Neural crest cell (in vitro differentiated cells): Measurements from ENCODE around the gene KCNG4. TPM values are rescaled to one million over a fixed set of nuclear protein-coding genes. Genes with fewer than 3 reads are reported as not detected.
"Not testable (repeated sequence)": the region's sequence is repeated elsewhere in the genome, so short reads cannot be mapped to it uniquely, and the experiment has no call there.

Source experiments
- DNase-seq: peaks from one replicate; pipeline ENCODE4 v3.0.0; 2021; ENCODE audit warnings: low read depth, mixed read lengths, low spot score
- H3K27ac Mint-ChIP-seq: one replicate; pipeline ENCODE4 v1.8.0; 2021; ENCODE audit warnings: mild to moderate bottlenecking, mixed read lengths; ENCODE audit not compliant: unreplicated experiment
- H3K27me3 Mint-ChIP-seq: 2 replicates; pipeline ENCODE4 v1.8.0; 2021; ENCODE audit warnings: low read depth, mild to moderate bottlenecking, mixed read lengths
- H3K36me3 Mint-ChIP-seq: 2 replicates; pipeline ENCODE4 v1.8.0; 2021; ENCODE audit warnings: low read depth, mild to moderate bottlenecking, mixed read lengths
- H3K4me1 Mint-ChIP-seq: 2 replicates; pipeline ENCODE4 v1.8.0; 2021; ENCODE audit warnings: mixed read lengths
- H3K4me3 Mint-ChIP-seq: one replicate; pipeline ENCODE4 v1.8.0; 2021; ENCODE audit warnings: mild to moderate bottlenecking, mixed read lengths
- H3K9me3 Mint-ChIP-seq: 2 replicates; pipeline ENCODE4 v1.8.0; 2021; ENCODE audit warnings: mixed read lengths
- CTCF ChIP-seq: fragments of 200-600 bp; sonication (generic); conservative IDR thresholded peaks from 2 replicates; pipeline ENCODE4 v1.5.0; 2021; ENCODE audit warnings: antibody characterized with exemption, mild to moderate bottlenecking
- total RNA-seq: library from RNA; stranded (reverse); gene quantifications from 2 replicates; pipeline ENCODE4 v1.2.1, GENCODE V29; 2021

KCNG4 gene
- total RNA-seq, 1 donor from 2014 or later, result not detected

GRCh38 chr16:84209989-84210388, 29.8 kb downstream of the KCNG4 start:
- no peak overlapping the region for H3K4me3 Mint-ChIP-seq
- H3K36me3 Mint-ChIP-seq, result no peaks in the 10 kb centered on the region
- no peaks in the 10 kb centered on the region for H3K9me3 Mint-ChIP-seq
- TF ChIP-seq CTCF, result no peak
- H3K27me3 Mint-ChIP-seq, result no peaks in the 10 kb centered on the region
- no peaks in the 10 kb centered on the region for H3K4me1 Mint-ChIP-seq
- no peak for DNase-seq
- H3K27ac Mint-ChIP-seq, result no peak overlapping the region

GRCh38 chr16:84207879-84208278, 31.9 kb downstream of the KCNG4 start:
- TF ChIP-seq CTCF, result no peak
- H3K36me3 Mint-ChIP-seq, result no peaks in the 10 kb centered on the region

GRCh38 chr16:84207251-84207650, 32.6 kb downstream of the KCNG4 start:
- Mint-ChIP-seq H3K27ac (no peak overlapping the region), H3K4me3 (no peak overlapping the region), H3K4me1 (no peaks in the 10 kb centered on the region), H3K9me3 (no peaks in the 10 kb centered on the region), H3K36me3 (no peaks in the 10 kb centered on the region), H3K27me3 (no peaks in the 10 kb centered on the region)
- DNase-seq, result no peak
- TF ChIP-seq CTCF, result no peak

More at GRCh38 chr16:84207879-84208278, 31.9 kb downstream of the KCNG4 start:
- Mint-ChIP-seq H3K9me3 (no peaks in the 10 kb centered on the region), H3K4me3 (no peak overlapping the region), H3K4me1 (no peaks in the 10 kb centered on the region), H3K27me3 (no peaks in the 10 kb centered on the region), H3K27ac (no peak overlapping the region)
- DNase-seq, result no peak

- H3K4me3 Mint-ChIP-seq, result no peak overlapping the region
- no peaks in the 10 kb centered on the region for H3K27me3 Mint-ChIP-seq
- no peak for TF ChIP-seq CTCF
- H3K27ac Mint-ChIP-seq, result no peak overlapping the region
- no peaks in the 10 kb centered on the region for H3K4me1 Mint-ChIP-seq
- no peaks in the 10 kb centered on the region for H3K9me3 Mint-ChIP-seq
- no peaks in the 10 kb centered on the region for H3K36me3 Mint-ChIP-seq
- no peak for DNase-seq
Observed at GRCh38 chr16:84205976-84206691, 33.7 kb downstream of the KCNG4 start.

- not testable (repeated sequence) for H3K27me3 Mint-ChIP-seq, H3K9me3 Mint-ChIP-seq, H3K36me3 Mint-ChIP-seq, H3K4me1 Mint-ChIP-seq, H3K4me3 Mint-ChIP-seq, H3K27ac Mint-ChIP-seq, DNase-seq
Observed at GRCh38 chr16:84205123-84205522, 34.7 kb downstream of the KCNG4 start.

- H3K4me1 Mint-ChIP-seq, H3K27ac Mint-ChIP-seq, H3K4me3 Mint-ChIP-seq, H3K27me3 Mint-ChIP-seq, DNase-seq, H3K9me3 Mint-ChIP-seq, H3K36me3 Mint-ChIP-seq: not testable (repeated sequence)
Observed at GRCh38 chr16:84204551-84204950, 35.3 kb downstream of the KCNG4 start.
